GM23338 (cell line): ENCODE measurements around the gene SHROOM2. TPM values are rescaled to one million over a fixed set of nuclear protein-coding genes. Genes with fewer than 3 reads are reported as not detected.

Experiments
- ATAC-seq: fragments of 200-7000 bp; cut with Tn5 transposase; 3 replicates; pipeline ENCODE4 v1.9.1; 2020
- DNase-seq: peaks from one replicate; pipeline ENCODE4 v3.0.0-alpha.2; 2015; ENCODE audit warnings: low spot score
- H2AFZ ChIP-seq: fragments of 200-600 bp; sonication (generic); 2 replicates; pipeline ENCODE4 v1.8.0; 2016; ENCODE audit warnings: antibody characterized with exemption, mild to moderate bottlenecking, moderate library complexity
- H3F3A ChIP-seq: fragments of 200-600 bp; sonication (generic); replicated peaks from 2 replicates; pipeline ENCODE4 v1.8.0; 2017; ENCODE audit warnings: antibody characterized with exemption, mixed run types, low read depth
- H3K27ac ChIP-seq: fragments of 200-600 bp; sonication (generic); 2 replicates; pipeline ENCODE4 v1.6.1; 2016; ENCODE audit warnings: low read depth
- H3K27me3 ChIP-seq: fragments of 200-600 bp; sonication (generic); 2 replicates; pipeline ENCODE4 v1.8.0; 2016; ENCODE audit warnings: mild to moderate bottlenecking, mixed run types, moderate library complexity; ENCODE audit not compliant: insufficient read depth
- H3K36me3 ChIP-seq: fragments of 200-600 bp; sonication (generic); 2 replicates; pipeline ENCODE4 v1.8.0; 2016; ENCODE audit warnings: mild to moderate bottlenecking; ENCODE audit not compliant: insufficient read depth
- H3K4me1 ChIP-seq: fragments of 200-600 bp; sonication (generic); 2 replicates; pipeline ENCODE4 v1.8.0; 2016; ENCODE audit warnings: mild to moderate bottlenecking, moderate library complexity; ENCODE audit not compliant: insufficient read depth
- H3K4me2 ChIP-seq: fragments of 200-600 bp; sonication (generic); 2 replicates; pipeline ENCODE4 v1.7.1; 2017; ENCODE audit warnings: mixed run types
- H3K4me3 ChIP-seq: fragments of 200-600 bp; sonication (generic); 2 replicates; pipeline ENCODE4 v1.6.1; 2016; ENCODE audit warnings: mixed run types
- H3K79me2 ChIP-seq: fragments of 200-600 bp; sonication (generic); replicated peaks from 2 replicates; pipeline ENCODE4 v1.8.0; 2017; ENCODE audit warnings: mild to moderate bottlenecking; ENCODE audit not compliant: insufficient read depth
- H3K9me2 ChIP-seq: fragments of 200-600 bp; sonication (generic); 2 replicates; pipeline ENCODE4 v1.8.0; 2017; ENCODE audit not compliant: insufficient read depth
- H4K20me1 ChIP-seq: fragments of 200-600 bp; sonication (generic); replicated peaks from 2 replicates; pipeline ENCODE4 v1.8.0; 2017; ENCODE audit warnings: mild to moderate bottlenecking; ENCODE audit not compliant: insufficient read depth
- H3K27ac Mint-ChIP-seq: 2 replicates; pipeline ENCODE4 v1.8.0; 2020; ENCODE audit warnings: inconsistent platforms, mild to moderate bottlenecking, moderate library complexity, mixed read lengths
- H3K27me3 Mint-ChIP-seq: 3 replicates; pipeline ENCODE4 v1.8.0; 2022; ENCODE audit warnings: low read depth, mild to moderate bottlenecking, moderate library complexity, mixed read lengths, inconsistent platforms; ENCODE audit not compliant: insufficient read depth, poor library complexity
- H3K36me3 Mint-ChIP-seq: 3 replicates; pipeline ENCODE4 v1.8.0; 2021; ENCODE audit warnings: low read depth, mild to moderate bottlenecking, inconsistent platforms, moderate library complexity, mixed read lengths
- H3K4me1 Mint-ChIP-seq: 3 replicates; pipeline ENCODE4 v1.8.0; 2020; ENCODE audit warnings: mild to moderate bottlenecking, inconsistent platforms, mixed read lengths
- H3K4me3 Mint-ChIP-seq: 3 replicates; pipeline ENCODE4 v1.8.0; 2021; ENCODE audit warnings: moderate library complexity, mild to moderate bottlenecking, inconsistent platforms, mixed read lengths
- H3K9me3 Mint-ChIP-seq: 3 replicates; pipeline ENCODE4 v1.8.0; 2020; ENCODE audit warnings: moderate library complexity, mild to moderate bottlenecking, inconsistent platforms, mixed read lengths
- CREB1 ChIP-seq: fragments of 250-450 bp; sonication (Bioruptor Pico); IDR thresholded peaks from 2 replicates; pipeline ENCODE4 v1.5.0; 2020; ENCODE audit warnings: low read depth, mild to moderate bottlenecking, moderate library complexity
- EZH2phosphoT487 ChIP-seq: fragments of 200-600 bp; sonication (generic); IDR thresholded peaks from one replicate; pipeline ENCODE4 v1.8.1; 2018; ENCODE audit warnings: antibody characterized with exemption; ENCODE audit not compliant: unreplicated experiment
- JUNB ChIP-seq: IDR thresholded peaks from one replicate; pipeline ENCODE4 v1.6.1; 2016; ENCODE audit warnings: antibody characterized with exemption; ENCODE audit not compliant: unreplicated experiment
- NANOG ChIP-seq: IDR thresholded peaks from 2 replicates; pipeline ENCODE4 v1.6.1; 2016; ENCODE audit warnings: antibody characterized with exemption, borderline replicate concordance
- POLR2AphosphoS5 ChIP-seq: IDR thresholded peaks from 2 replicates; pipeline ENCODE4 v1.6.1; 2016; ENCODE audit warnings: antibody characterized with exemption, low read depth
- STAT1 ChIP-seq: IDR thresholded peaks from one replicate; pipeline ENCODE4 v1.6.1; 2016; ENCODE audit warnings: antibody characterized with exemption; ENCODE audit not compliant: unreplicated experiment
- ZNF114 ChIP-seq: fragments of 250-450 bp; sonication (Bioruptor Pico); IDR thresholded peaks from 2 replicates; pipeline ENCODE4 v1.5.0; 2020; ENCODE audit warnings: mild to moderate bottlenecking, moderate library complexity
- polyA plus RNA-seq: library from polyadenylated mRNA; unstranded; fragments of >200 nt; fragmentation: Nextera tagmentation; extraction: Ambion mirVana; gene quantifications from 2 replicates; pipeline ENCODE4 v1.2.1, GENCODE V29; 2016
- total RNA-seq: library from RNA; depleted of rRNA; stranded (reverse); fragments of >200 nt; shearing (Covaris generic); gene quantifications from 2 replicates; pipeline ENCODE4 v1.2.3, GENCODE V29; 2014
- TF ChIP-seq, protein P1 (sequence below): IDR thresholded peaks from 2 replicates; pipeline ENCODE4 v1.6.1; 2016; ENCODE audit warnings: antibody characterized with exemption
- TF ChIP-seq, protein P2 (sequence below): fragments of 250-450 bp; sonication (Bioruptor Pico); IDR thresholded peaks from 2 replicates; pipeline ENCODE4 v1.5.0; 2020; ENCODE audit warnings: mild to moderate bottlenecking, moderate library complexity
- TF ChIP-seq, protein P3 (sequence below), 2 experiments: fragments of 200-600 bp in 1 of 2; sonication (generic) in 1 of 2; conservative IDR thresholded peaks; 2 replicates each; pipeline versions ENCODE4 v1.5.1 to v1.6.1; 2016 to 2017; ENCODE audit warnings: antibody characterized with exemption in 2 of 2, low read depth in 2 of 2, mild to moderate bottlenecking in 2 of 2, moderate library complexity in 1 of 2

SHROOM2 gene
- total and polyA plus RNA-seq, 2 experiments from 2014 or later, result 3.5 to 15.8 TPM

DNA sequence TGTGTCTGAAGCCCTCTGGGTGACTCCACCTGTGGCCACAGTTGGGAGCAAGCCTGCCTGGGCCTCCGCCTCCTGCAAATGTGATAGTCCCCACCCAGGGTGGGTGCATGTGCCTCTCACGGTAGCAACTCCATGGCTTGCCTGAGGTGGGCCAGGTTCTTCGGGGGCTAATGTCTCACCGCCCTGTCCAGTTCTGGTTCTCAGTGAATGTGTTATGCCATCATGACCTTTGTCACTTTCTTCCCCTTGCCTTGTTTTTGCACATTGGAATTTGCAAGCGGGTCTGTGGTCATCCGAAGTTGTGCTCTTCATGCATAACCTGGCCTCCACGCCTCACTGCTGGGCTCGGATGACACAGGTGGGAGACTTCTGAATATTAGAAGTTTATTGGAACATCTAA, 39.7 kb downstream of the SHROOM2 start (continued):
- TF ChIP-seq, protein P1, sequence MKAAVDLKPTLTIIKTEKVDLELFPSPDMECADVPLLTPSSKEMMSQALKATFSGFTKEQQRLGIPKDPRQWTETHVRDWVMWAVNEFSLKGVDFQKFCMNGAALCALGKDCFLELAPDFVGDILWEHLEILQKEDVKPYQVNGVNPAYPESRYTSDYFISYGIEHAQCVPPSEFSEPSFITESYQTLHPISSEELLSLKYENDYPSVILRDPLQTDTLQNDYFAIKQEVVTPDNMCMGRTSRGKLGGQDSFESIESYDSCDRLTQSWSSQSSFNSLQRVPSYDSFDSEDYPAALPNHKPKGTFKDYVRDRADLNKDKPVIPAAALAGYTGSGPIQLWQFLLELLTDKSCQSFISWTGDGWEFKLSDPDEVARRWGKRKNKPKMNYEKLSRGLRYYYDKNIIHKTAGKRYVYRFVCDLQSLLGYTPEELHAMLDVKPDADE, result no peak
- no peak for TF ChIP-seq JUNB
- TF ChIP-seq ZNF114, result no peak
- TF ChIP-seq CREB1 (CRISPR knock-in tag), result no peak

DNA sequence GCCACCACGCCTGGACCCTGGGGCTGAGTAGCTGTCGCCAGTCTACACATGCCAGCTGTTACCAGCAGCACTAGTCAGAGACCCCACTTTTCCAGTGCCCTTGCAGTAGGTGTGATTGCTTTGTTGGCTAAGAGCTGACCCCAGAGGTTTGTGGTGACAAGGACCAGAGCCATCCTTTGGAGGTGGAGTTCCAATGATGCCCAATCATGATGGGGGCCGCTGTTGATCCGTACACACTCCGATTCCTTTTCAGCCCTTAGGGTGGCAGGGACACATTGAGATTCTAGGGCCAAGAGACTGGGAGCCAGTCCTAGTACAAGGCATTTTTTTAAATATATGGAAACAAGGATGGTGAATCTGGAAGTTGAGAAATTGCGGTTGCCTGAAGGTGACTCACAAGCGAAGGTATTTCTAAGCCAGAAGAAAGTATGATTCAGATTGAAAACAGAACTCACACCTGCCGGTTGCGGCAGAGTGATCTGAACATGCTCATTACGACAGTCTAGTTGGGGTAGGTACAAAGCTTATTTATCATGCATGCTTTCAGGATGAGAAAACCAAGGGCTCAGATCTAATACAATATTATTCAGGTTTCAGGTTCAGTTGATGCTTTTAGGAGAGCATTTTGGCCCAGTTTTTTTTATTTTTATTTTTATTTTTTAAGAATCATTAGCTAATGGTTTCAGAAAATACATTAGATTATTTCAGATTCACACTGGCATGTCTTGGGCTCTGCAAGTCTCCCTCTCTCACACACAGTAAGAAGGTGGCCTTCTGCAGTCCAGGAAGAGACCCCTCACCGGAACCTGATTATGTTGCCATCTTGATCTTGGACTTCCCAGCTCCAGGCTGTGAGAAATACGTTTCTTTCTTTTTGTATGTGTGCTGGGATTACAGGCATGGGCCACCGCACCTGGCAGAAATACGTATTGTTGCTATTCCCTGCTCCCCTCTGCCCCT, 43.4 kb downstream of the SHROOM2 start:
- Histone ChIP-seq H3K36me3 (no peaks in the 10 kb centered on the region), H3F3A (no peaks in the 10 kb centered on the region), H3K4me3 (no peak overlapping the region), H3K4me2 (no peak overlapping the region), H3K4me1 (peaks cover 10% of the 10 kb centered on the region), H2AFZ (no peak overlapping the region), H3K27ac (no peak overlapping the region), H3K79me2 (peaks cover 6% of the 10 kb centered on the region; the same call in 1 of the 2 replicates), H3K27me3 (no peaks in the 10 kb centered on the region), H4K20me1 (no peaks in the 10 kb centered on the region; the same call in 1 of the 2 replicates), H3K9me2 (no peaks in the 10 kb centered on the region)
- peaks cover 48% of the 10 kb centered on the region for H3K4me1 Mint-ChIP-seq
- no peak for DNase-seq
- H3K27ac Mint-ChIP-seq, result no peak overlapping the region
- H3K4me3 Mint-ChIP-seq, result no peak overlapping the region
- TF ChIP-seq, protein P2, sequence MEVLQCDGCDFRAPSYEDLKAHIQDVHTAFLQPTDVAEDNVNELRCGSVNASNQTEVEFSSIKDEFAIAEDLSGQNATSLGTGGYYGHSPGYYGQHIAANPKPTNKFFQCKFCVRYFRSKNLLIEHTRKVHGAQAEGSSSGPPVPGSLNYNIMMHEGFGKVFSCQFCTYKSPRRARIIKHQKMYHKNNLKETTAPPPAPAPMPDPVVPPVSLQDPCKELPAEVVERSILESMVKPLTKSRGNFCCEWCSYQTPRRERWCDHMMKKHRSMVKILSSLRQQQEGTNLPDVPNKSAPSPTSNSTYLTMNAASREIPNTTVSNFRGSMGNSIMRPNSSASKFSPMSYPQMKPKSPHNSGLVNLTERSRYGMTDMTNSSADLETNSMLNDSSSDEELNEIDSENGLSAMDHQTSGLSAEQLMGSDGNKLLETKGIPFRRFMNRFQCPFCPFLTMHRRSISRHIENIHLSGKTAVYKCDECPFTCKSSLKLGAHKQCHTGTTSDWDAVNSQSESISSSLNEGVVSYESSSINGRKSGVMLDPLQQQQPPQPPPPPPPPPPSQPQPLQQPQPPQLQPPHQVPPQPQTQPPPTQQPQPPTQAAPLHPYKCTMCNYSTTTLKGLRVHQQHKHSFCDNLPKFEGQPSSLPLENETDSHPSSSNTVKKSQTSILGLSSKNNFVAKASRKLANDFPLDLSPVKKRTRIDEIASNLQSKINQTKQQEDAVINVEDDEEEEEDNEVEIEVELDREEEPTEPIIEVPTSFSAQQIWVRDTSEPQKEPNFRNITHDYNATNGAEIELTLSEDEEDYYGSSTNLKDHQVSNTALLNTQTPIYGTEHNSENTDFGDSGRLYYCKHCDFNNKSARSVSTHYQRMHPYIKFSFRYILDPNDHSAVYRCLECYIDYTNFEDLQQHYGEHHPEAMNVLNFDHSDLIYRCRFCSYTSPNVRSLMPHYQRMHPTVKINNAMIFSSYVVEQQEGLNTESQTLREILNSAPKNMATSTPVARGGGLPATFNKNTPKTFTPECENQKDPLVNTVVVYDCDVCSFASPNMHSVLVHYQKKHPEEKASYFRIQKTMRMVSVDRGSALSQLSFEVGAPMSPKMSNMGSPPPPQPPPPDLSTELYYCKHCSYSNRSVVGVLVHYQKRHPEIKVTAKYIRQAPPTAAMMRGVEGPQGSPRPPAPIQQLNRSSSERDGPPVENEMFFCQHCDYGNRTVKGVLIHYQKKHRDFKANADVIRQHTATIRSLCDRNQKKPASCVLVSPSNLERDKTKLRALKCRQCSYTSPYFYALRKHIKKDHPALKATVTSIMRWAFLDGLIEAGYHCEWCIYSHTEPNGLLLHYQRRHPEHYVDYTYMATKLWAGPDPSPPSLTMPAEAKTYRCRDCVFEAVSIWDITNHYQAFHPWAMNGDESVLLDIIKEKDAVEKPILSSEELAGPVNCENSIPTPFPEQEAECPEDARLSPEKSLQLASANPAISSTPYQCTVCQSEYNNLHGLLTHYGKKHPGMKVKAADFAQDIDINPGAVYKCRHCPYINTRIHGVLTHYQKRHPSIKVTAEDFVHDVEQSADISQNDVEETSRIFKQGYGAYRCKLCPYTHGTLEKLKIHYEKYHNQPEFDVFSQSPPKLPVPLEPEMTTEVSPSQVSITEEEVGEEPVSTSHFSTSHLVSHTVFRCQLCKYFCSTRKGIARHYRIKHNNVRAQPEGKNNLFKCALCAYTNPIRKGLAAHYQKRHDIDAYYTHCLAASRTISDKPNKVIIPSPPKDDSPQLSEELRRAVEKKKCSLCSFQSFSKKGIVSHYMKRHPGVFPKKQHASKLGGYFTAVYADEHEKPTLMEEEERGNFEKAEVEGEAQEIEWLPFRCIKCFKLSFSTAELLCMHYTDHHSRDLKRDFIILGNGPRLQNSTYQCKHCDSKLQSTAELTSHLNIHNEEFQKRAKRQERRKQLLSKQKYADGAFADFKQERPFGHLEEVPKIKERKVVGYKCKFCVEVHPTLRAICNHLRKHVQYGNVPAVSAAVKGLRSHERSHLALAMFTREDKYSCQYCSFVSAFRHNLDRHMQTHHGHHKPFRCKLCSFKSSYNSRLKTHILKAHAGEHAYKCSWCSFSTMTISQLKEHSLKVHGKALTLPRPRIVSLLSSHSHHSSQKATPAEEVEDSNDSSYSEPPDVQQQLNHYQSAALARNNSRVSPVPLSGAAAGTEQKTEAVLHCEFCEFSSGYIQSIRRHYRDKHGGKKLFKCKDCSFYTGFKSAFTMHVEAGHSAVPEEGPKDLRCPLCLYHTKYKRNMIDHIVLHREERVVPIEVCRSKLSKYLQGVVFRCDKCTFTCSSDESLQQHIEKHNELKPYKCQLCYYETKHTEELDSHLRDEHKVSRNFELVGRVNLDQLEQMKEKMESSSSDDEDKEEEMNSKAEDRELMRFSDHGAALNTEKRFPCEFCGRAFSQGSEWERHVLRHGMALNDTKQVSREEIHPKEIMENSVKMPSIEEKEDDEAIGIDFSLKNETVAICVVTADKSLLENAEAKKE (CRISPR knock-in tag), result no peak
- no peak for TF ChIP-seq ZNF114
- no peak for TF ChIP-seq NANOG
- TF ChIP-seq CREB1 (CRISPR knock-in tag), result no peak
- TF ChIP-seq, protein P3, sequence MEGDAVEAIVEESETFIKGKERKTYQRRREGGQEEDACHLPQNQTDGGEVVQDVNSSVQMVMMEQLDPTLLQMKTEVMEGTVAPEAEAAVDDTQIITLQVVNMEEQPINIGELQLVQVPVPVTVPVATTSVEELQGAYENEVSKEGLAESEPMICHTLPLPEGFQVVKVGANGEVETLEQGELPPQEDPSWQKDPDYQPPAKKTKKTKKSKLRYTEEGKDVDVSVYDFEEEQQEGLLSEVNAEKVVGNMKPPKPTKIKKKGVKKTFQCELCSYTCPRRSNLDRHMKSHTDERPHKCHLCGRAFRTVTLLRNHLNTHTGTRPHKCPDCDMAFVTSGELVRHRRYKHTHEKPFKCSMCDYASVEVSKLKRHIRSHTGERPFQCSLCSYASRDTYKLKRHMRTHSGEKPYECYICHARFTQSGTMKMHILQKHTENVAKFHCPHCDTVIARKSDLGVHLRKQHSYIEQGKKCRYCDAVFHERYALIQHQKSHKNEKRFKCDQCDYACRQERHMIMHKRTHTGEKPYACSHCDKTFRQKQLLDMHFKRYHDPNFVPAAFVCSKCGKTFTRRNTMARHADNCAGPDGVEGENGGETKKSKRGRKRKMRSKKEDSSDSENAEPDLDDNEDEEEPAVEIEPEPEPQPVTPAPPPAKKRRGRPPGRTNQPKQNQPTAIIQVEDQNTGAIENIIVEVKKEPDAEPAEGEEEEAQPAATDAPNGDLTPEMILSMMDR (conservative IDR thresholded peaks at IDR 0.05; ENCODE audit: low read depth in 2 of 2), result no peak
- no peak for TF ChIP-seq JUNB
- TF ChIP-seq STAT1, result no peak
- TF ChIP-seq EZH2phosphoT487, result no peak
- TF ChIP-seq POLR2AphosphoS5, result no peak
- no peaks in the 10 kb centered on the region for H3K9me3 Mint-ChIP-seq
- no peak for ATAC-seq
- H3K36me3 Mint-ChIP-seq, result peaks cover 4% of the 10 kb centered on the region; the same call in 1 of the 3 replicates
- H3K27me3 Mint-ChIP-seq, result no peaks in the 10 kb centered on the region
